Upper lobe of right lung (tissue), 1 donor: ENCODE data around the gene SORBS2. TPM values are rescaled to one million over a fixed set of nuclear protein-coding genes. Genes with fewer than 3 reads are reported as not detected.
"Not testable (repeated sequence)": the region's sequence is repeated elsewhere in the genome, so short reads cannot be mapped to it uniquely, and the experiment has no call there.

Experiments used
- ATAC-seq: fragments of 200-7000 bp; cut with Tn5 transposase; one replicate; pipeline ENCODE4 v1.9.1; 2020; ENCODE audit warnings: mild to moderate bottlenecking, moderate library complexity
- DNase-seq: peaks from one replicate; pipeline ENCODE4 v3.0.0-alpha.2; 2020
- H3K27ac ChIP-seq: fragments of 200-600 bp; one replicate; pipeline ENCODE4 v1.8.0; 2022
- H3K27me3 ChIP-seq: fragments of 200-600 bp; one replicate; pipeline ENCODE4 v1.8.0; 2022; ENCODE audit warnings: mild to moderate bottlenecking
- H3K36me3 ChIP-seq: fragments of 200-600 bp; one replicate; pipeline ENCODE4 v1.8.0; 2022
- H3K4me1 ChIP-seq: fragments of 200-600 bp; one replicate; pipeline ENCODE4 v1.8.0; 2022
- H3K4me3 ChIP-seq: fragments of 200-600 bp; one replicate; pipeline ENCODE4 v1.8.0; 2022; ENCODE audit warnings: mild to moderate bottlenecking
- H3K9me3 ChIP-seq: fragments of 200-600 bp; one replicate; pipeline ENCODE4 v1.8.0; 2022
- intact Hi-C: fragments of 100-400 bp; cut with DNase I; formaldehyde crosslinking; loops from one replicate; pipeline ENCODE4 v1.11.0; 2022
- total RNA-seq: library from RNA; stranded (reverse); fragmentation: NEBNext Ultra II Directional; extraction: Animal tissue kit (Norgen Biotek cat#: 25700); gene quantifications from one replicate; pipeline ENCODE4 v1.2.1, GENCODE V29; 2021
- TF ChIP-seq, protein P1 (sequence below): fragments of 200-600 bp; IDR thresholded peaks from one replicate; pipeline ENCODE4 v1.8.0; 2022; ENCODE audit warnings: antibody characterized with exemption
- donor health status: DM: no; HTN: yes; CAD: no; lungs with severe emphysema.

SORBS2 gene
- total RNA-seq, 1 donor from 2014 or later: 44.9 TPM

DNA sequence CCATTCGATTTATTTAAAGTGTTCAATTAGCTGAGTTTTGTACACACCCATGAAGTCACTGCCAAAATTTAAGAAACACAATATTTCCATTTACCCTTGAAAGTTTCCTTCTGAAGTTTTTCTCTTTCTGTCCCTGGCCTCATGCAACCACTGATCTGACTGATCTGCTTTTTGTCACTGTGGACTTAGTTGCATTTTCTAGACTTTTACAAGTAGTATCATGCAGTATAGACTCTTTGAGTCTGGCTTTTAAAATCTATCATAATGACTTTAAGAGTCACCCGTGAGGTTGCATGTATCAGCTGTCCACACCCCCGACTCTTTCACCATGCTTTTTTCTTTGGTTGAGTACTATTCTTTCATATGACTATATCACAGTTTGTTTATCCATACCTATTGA is 247.6 kb downstream of the SORBS2 start:
- Histone ChIP-seq H3K27me3 (no peaks in the 10 kb centered on the region), H3K4me3 (no peak overlapping the region), H3K27ac (no peak overlapping the region), H3K36me3 (no peaks in the 10 kb centered on the region), H3K4me1 (peaks cover 8% of the 10 kb centered on the region), H3K9me3 (no peaks in the 10 kb centered on the region)
- TF ChIP-seq, protein P1, sequence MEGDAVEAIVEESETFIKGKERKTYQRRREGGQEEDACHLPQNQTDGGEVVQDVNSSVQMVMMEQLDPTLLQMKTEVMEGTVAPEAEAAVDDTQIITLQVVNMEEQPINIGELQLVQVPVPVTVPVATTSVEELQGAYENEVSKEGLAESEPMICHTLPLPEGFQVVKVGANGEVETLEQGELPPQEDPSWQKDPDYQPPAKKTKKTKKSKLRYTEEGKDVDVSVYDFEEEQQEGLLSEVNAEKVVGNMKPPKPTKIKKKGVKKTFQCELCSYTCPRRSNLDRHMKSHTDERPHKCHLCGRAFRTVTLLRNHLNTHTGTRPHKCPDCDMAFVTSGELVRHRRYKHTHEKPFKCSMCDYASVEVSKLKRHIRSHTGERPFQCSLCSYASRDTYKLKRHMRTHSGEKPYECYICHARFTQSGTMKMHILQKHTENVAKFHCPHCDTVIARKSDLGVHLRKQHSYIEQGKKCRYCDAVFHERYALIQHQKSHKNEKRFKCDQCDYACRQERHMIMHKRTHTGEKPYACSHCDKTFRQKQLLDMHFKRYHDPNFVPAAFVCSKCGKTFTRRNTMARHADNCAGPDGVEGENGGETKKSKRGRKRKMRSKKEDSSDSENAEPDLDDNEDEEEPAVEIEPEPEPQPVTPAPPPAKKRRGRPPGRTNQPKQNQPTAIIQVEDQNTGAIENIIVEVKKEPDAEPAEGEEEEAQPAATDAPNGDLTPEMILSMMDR: no peak
- intact Hi-C loops: no loop called here
- no peak for DNase-seq
- ATAC-seq: no peak

DNA sequence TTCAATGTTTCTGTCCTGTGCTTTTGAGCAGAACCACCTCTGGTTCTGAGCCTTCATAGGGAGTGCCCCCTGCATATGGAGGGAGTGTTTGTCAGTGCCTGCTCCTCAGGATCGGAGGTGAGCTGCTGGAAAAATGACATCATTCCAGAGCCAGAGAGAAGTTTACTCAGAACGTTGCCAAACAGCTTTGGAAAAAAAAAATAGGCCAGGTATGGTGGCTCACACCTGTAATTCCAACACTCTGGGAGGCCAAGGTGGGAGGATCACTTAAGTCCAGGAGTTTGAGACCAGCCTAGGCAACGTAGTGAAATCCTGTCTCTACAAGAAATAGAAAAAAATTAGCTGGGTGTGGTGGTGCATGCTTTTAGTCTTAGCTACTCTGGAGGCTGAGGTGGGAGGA is 249.5 kb downstream of the SORBS2 start:
- ATAC-seq: no peak
- Histone ChIP-seq H3K4me1 (peaks cover 8% of the 10 kb centered on the region), H3K36me3 (no peaks in the 10 kb centered on the region), H3K27ac (no peak overlapping the region), H3K9me3 (no peaks in the 10 kb centered on the region), H3K27me3 (no peaks in the 10 kb centered on the region), H3K4me3 (no peak overlapping the region)
- TF ChIP-seq, protein P1: no peak
- DNase-seq: no peak
- intact Hi-C loops: no loop called here

DNA sequence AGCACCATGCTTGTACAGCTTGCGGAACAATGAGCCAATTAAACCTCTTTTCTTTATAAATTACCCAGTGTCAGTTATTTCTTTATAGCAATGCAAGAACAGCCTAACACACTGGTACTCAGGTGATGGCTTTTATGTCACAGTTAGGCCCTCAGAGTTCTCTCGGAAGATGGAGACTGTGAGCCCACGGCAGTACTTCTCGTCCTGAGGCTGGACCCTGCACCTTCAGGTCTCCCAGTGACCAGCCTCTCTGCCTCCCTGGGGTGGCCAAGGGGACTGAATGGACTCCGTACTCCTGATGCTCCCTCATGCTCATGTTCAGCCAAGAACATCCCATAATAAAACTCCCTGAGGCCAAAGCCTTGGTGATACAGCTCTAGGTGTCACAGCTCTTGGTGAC is 251.7 kb downstream of the SORBS2 start:
- no peaks in the 10 kb centered on the region for H3K36me3 ChIP-seq
- no peak for ATAC-seq
- H3K4me3 ChIP-seq: no peak overlapping the region
- no peak overlapping the region for H3K27ac ChIP-seq
- DNase-seq: no peak
- no peaks in the 10 kb centered on the region for H3K27me3 ChIP-seq
- intact Hi-C loops: no loop called here
- TF ChIP-seq, protein P1: no peak
- no peaks in the 10 kb centered on the region for H3K9me3 ChIP-seq
- no peaks in the 10 kb centered on the region for H3K4me1 ChIP-seq

DNA sequence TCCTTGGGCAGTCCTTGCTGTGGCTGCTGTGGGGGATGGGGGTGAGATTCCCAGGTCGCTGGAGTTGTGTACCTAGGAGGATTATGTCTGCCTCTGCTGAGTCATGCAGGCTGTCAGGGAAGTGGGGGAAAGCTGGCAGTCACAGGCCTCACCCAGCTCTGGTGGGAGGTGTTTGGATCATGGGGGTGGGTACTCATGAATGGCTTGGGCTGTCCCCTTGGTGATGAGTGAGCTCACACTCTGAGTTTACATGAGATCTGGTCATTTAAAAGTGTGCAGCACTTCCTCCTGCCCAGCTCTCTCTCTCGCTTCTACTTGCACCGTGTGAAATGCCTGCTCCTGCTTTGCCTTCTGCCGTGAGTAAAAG is 252.1 kb downstream of the SORBS2 start:
- H3K27ac ChIP-seq: no peak overlapping the region
- TF ChIP-seq, protein P1: no peak
- no peak overlapping the region for H3K4me3 ChIP-seq
- no peaks in the 10 kb centered on the region for H3K9me3 ChIP-seq
- no peaks in the 10 kb centered on the region for H3K36me3 ChIP-seq
- no peaks in the 10 kb centered on the region for H3K4me1 ChIP-seq
- ATAC-seq (peak; percentile 45), DNase-seq (no peak)
- intact Hi-C loops: no loop called here
- no peaks in the 10 kb centered on the region for H3K27me3 ChIP-seq

DNA sequence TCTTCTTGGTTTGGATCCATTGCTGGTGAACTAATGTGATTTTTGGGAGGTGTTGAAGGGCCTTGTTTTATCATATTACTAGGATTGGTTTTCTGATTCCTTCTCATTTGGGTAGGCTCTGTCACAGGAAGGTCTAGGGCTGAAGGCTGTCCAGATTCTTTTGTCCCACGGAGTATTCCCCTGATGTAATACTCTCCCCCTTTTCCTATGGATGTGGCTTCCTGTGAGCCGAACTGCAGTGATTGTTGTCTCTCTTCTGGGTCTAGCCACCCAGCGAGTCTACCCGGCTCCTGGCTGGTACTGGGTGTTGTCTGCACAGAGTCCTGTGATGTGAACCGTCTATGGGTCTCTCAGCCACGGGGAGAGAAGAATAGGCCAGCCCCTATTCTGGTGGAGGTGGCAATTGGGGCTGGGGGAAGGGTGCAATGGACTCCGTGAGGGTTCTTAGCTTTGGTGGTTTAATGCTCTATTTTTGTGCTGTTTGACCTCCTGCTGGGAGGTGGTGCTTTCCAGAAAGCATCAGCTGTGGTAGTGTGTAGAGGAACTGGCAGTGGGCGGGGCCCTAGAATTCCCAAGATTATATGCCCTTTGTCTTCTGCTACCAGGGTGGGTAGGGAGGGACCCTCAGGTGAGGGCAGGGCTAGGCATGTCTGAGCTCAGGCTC is 252.6 kb downstream of the SORBS2 start:
- ATAC-seq, H3K27me3 ChIP-seq, H3K4me3 ChIP-seq, intact Hi-C loops, H3K9me3 ChIP-seq, H3K4me1 ChIP-seq, DNase-seq, H3K36me3 ChIP-seq, H3K27ac ChIP-seq: not testable (repeated sequence)

DNA sequence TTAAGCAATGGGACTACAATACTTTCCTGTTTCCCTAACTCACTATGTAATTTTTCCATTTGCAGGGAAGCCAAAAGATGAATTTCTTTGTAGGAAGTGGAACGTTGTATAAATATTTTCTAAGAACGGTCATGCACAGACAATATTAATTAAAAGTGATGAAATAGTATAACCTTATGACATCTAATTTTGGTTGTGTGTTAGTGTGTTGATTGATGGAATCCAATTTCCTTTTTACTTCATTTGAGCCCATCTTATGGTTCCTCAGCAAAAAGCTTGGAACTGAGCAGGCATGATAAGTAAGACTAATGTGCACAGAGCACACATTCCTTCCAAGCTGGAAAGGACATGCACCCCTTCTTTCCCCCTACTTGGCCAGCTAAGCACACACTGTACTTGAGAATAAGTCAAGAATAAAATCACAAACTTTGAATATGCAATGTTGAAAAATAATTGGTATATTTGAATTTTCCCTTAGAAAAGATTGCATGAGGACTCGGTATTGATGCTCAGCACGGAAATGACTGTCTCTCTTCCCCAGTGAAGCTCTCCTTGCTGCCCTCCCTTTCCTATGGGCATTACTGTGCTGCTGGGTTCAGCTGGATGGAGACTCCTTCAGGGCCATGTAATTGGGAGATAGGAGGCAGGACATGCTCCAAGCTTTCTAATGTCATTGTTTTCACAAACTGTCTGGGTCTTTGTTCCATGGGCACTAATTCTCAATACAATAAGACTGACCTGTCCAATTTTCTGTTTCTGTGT is 257.4 kb downstream of the SORBS2 start:
- intact Hi-C loops: no loop called here
- H3K27ac ChIP-seq: peak overlapping the region; percentile 17
- no peaks in the 10 kb centered on the region for H3K36me3 ChIP-seq
- DNase-seq (no peak), ATAC-seq (peak; percentile 58)
- H3K4me1 ChIP-seq: no peaks in the 10 kb centered on the region
- TF ChIP-seq, protein P1: no peak
- no peak overlapping the region for H3K4me3 ChIP-seq
- H3K27me3 ChIP-seq: no peaks in the 10 kb centered on the region
- H3K9me3 ChIP-seq: no peaks in the 10 kb centered on the region
